Sigmoid colon (tissue), 4 donors: Measurements from ENCODE around the gene NECTIN1.

Source experiments
- POLR2AphosphoS5 ChIP-seq, 4 donors: sonication (generic); formaldehyde crosslinking; IDR thresholded peaks; one replicate each; pipeline ENCODE4 v1.6.1; 2017; ENCODE audit warnings: antibody characterized with exemption in 4 of 4
- TF ChIP-seq, protein P1 (sequence below), 4 experiments: fragments of 450-650 bp in 3 of 4; fragments of 200-600 bp in 1 of 4; IDR thresholded peaks; one replicate each; pipeline ENCODE4 v1.5.1; 2016 to 2019; ENCODE audit warnings: antibody characterized with exemption in 4 of 4, mild to moderate bottlenecking in 3 of 4, moderate library complexity in 2 of 4

DNA sequence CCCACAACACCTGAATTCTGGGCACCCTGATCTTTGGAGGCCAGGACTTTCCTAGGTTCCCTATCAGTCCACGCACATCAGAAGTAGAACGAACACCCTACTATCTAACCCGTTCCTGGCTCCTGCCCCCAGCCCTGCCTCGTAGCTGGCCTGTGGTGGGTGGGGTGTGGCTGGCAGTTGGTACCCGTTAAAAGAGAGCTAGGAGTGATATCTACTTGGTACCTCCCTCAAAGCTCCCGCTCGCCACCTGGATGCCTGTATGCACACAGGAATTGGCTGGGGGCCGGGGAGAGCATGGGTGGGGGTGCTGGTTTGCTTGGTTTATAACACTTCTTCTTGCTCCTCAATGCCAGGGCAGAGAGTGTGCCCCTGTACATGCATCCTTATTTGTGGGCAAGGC lies 14.0 kb upstream of the NECTIN1 start:
- TF ChIP-seq, protein P1, sequence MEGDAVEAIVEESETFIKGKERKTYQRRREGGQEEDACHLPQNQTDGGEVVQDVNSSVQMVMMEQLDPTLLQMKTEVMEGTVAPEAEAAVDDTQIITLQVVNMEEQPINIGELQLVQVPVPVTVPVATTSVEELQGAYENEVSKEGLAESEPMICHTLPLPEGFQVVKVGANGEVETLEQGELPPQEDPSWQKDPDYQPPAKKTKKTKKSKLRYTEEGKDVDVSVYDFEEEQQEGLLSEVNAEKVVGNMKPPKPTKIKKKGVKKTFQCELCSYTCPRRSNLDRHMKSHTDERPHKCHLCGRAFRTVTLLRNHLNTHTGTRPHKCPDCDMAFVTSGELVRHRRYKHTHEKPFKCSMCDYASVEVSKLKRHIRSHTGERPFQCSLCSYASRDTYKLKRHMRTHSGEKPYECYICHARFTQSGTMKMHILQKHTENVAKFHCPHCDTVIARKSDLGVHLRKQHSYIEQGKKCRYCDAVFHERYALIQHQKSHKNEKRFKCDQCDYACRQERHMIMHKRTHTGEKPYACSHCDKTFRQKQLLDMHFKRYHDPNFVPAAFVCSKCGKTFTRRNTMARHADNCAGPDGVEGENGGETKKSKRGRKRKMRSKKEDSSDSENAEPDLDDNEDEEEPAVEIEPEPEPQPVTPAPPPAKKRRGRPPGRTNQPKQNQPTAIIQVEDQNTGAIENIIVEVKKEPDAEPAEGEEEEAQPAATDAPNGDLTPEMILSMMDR (IDR thresholded peaks at IDR 0.05) = no peak
- no peak for TF ChIP-seq POLR2AphosphoS5 (IDR thresholded peaks at IDR 0.05)
